ENCODE data around the gene ZBTB7A.

The ZBTB7A gene

GRCh38 chr19:4093643-4094175, 27.0 kb upstream of the ZBTB7A start:
- Histone ChIP-seq H3K4me3 (ENCODE audit: low read depth, low read length) (no peak overlapping the region), H3K4me1 (ENCODE audit: control insufficient read depth, insufficient read depth, low read length) (no peaks in the 10 kb centered on the region), H3K27me3 (ENCODE audit: control insufficient read depth, insufficient read depth, low read length) (no peaks in the 10 kb centered on the region), H3K9me3 (ENCODE audit: control insufficient read depth, insufficient read depth, low read depth, low read length) (no peaks in the 10 kb centered on the region), H3K9ac (ENCODE audit: low read length) (no peak overlapping the region), H3K36me3 (ENCODE audit: control insufficient read depth, insufficient read depth, low read length) (peaks cover 84% of the 10 kb centered on the region), H3K27ac (ENCODE audit: low read depth, low read length) (no peak overlapping the region)

GRCh38 chr19:4090356-4091220, 23.9 kb upstream of the ZBTB7A start:
- H3K9ac ChIP-seq (ENCODE audit: low read length): no peak overlapping the region
- no peak overlapping the region for H3K27ac ChIP-seq (ENCODE audit: low read depth, low read length)
- H3K36me3 ChIP-seq (ENCODE audit: control insufficient read depth, insufficient read depth, low read length): peaks cover 56% of the 10 kb centered on the region
- no peaks in the 10 kb centered on the region for H3K4me1 ChIP-seq (ENCODE audit: control insufficient read depth, insufficient read depth, low read length)
- no peaks in the 10 kb centered on the region for H3K27me3 ChIP-seq (ENCODE audit: control insufficient read depth, insufficient read depth, low read length)
- H3K9me3 ChIP-seq (ENCODE audit: control insufficient read depth, insufficient read depth, low read depth, low read length): no peaks in the 10 kb centered on the region
- no peak overlapping the region for H3K4me3 ChIP-seq (ENCODE audit: low read depth, low read length)

DNA sequence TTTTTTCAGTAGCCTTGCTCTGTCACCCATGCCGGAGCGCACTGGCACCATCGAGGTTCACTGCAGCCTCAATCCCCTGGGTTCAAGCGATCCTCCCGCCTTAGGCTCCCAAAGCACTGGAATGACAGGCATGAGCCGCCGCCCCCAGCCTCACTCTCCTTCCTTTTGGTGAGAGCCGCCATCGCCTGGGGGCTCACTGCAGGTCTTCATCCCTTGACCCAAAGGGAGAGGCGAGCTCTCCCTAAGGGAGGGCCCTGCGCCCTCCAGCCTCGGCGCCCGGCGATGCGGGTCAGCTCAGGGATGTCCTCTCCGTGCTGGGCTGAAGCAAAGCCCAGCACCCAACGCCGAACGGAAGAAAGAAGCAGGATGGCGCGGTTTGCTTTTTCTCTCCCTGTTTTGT, 23.2 kb upstream of the ZBTB7A start:
- Histone ChIP-seq H3K9me3 (ENCODE audit: control insufficient read depth, insufficient read depth, low read depth, low read length) (no peaks in the 10 kb centered on the region), H3K27ac (ENCODE audit: low read depth, low read length) (no peak overlapping the region), H3K36me3 (ENCODE audit: control insufficient read depth, insufficient read depth, low read length) (peaks cover 50% of the 10 kb centered on the region), H3K27me3 (ENCODE audit: control insufficient read depth, insufficient read depth, low read length) (no peaks in the 10 kb centered on the region), H3K9ac (ENCODE audit: low read length) (no peak overlapping the region), H3K4me3 (ENCODE audit: low read depth, low read length) (no peak overlapping the region), H3K4me1 (ENCODE audit: control insufficient read depth, insufficient read depth, low read length) (no peaks in the 10 kb centered on the region)

GRCh38 chr19:4089400-4089908, 22.8 kb upstream of the ZBTB7A start:
- Histone ChIP-seq H3K27me3 (ENCODE audit: control insufficient read depth, insufficient read depth, low read length) (no peaks in the 10 kb centered on the region), H3K9me3 (ENCODE audit: control insufficient read depth, insufficient read depth, low read depth, low read length) (no peaks in the 10 kb centered on the region), H3K9ac (ENCODE audit: low read length) (no peak overlapping the region), H3K4me1 (ENCODE audit: control insufficient read depth, insufficient read depth, low read length) (no peaks in the 10 kb centered on the region), H3K27ac (ENCODE audit: low read depth, low read length) (no peak overlapping the region), H3K4me3 (ENCODE audit: low read depth, low read length) (no peak overlapping the region), H3K36me3 (ENCODE audit: control insufficient read depth, insufficient read depth, low read length) (peaks cover 45% of the 10 kb centered on the region)

GRCh38 chr19:4088975-4089374, 22.3 kb upstream of the ZBTB7A start:
- no peak overlapping the region for H3K4me3 ChIP-seq (ENCODE audit: low read depth, low read length)
- no peak overlapping the region for H3K27ac ChIP-seq (ENCODE audit: low read depth, low read length)

DNA sequence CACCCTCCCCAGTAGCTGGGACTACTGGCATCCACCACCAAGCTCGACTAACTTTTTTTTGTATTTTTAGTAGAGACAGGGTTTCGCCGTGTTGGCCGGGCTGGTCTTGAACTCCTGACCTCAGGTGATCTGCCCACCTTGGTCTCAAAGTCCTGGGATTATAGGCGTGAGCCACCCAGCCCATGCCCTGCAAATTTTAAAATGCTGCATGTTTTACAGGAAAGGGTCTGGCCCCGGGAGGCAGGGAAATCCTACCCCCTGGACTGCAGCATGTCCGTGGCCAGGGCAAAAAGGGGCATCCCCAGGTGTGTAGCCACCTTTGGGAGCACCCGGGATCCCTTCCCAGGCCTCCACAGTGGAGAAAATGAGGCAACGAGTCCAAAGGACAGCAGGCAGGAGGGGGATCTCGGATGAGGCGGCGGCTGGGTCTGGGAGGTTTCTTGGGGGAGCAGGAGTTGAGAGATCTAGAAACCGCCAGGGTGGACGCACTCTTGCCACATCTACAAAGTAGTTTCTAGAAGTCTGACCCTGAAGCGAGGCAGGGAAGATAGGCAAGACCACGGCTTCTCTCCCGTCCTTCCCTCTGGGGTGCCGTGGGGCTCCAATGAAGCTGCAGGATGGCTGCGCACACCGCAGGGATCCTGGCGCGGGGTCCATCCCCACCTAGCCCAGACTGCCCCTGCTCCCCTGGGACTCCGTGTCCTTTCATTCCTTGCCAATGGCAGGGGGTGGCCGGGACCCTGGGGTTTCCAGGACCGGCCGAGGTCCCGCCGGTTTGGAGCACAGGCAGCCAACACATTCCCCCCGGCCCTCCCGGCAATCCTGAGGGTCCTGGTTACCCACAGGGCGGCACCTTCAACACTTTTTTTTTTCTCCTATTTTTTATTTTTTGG, 21.3 kb upstream of the ZBTB7A start:
- Histone ChIP-seq H3K27me3 (ENCODE audit: control insufficient read depth, insufficient read depth, low read length) (no peaks in the 10 kb centered on the region), H3K4me1 (ENCODE audit: control insufficient read depth, insufficient read depth, low read length) (0 out of 2 replicates have a peak, but pooled peaks cover 5% of the 10 kb centered on the region), H3K27ac (ENCODE audit: low read depth, low read length) (no peak overlapping the region), H3K4me3 (ENCODE audit: low read depth, low read length) (no peak overlapping the region), H3K9ac (ENCODE audit: low read length) (no peak overlapping the region), H3K36me3 (ENCODE audit: control insufficient read depth, insufficient read depth, low read length) (peaks cover 32% of the 10 kb centered on the region), H3K9me3 (ENCODE audit: control insufficient read depth, insufficient read depth, low read depth, low read length) (no peaks in the 10 kb centered on the region)

More at GRCh38 chr19:4088975-4089374, 22.3 kb upstream of the ZBTB7A start:
- Histone ChIP-seq H3K36me3 (ENCODE audit: control insufficient read depth, insufficient read depth, low read length) (peaks cover 41% of the 10 kb centered on the region), H3K4me1 (ENCODE audit: control insufficient read depth, insufficient read depth, low read length) (0 out of 2 replicates have a peak, but pooled peaks cover 4% of the 10 kb centered on the region), H3K9me3 (ENCODE audit: control insufficient read depth, insufficient read depth, low read depth, low read length) (no peaks in the 10 kb centered on the region), H3K9ac (ENCODE audit: low read length) (no peak overlapping the region), H3K27me3 (ENCODE audit: control insufficient read depth, insufficient read depth, low read length) (no peaks in the 10 kb centered on the region)

DNA sequence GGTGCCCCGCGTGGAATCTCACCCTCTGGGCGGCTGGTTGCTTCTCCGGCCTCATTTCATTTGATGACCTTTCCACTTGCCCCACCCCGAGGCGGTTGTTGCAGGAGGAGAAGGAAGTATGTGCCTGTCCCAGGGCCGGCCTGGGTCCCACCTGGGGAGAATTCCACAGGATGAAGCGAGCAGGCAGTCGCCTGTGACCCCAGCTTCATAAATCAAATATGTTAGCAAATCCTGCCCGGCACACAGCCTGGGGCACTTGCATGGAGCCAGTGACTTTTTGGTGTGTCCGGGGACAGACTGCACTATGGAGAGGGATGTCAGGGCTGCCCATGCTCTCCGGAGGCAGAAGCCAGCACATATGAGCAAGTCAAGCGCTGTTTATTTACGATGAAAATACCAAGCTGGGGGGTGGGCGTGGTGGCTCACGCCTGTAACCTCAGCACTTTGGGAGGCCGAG, 19.7 kb upstream of the ZBTB7A start:
- peaks cover 21% of the 10 kb centered on the region for H3K36me3 ChIP-seq (ENCODE audit: control insufficient read depth, insufficient read depth, low read length)
- no peak overlapping the region for H3K27ac ChIP-seq (ENCODE audit: low read depth, low read length)
- no peak overlapping the region for H3K4me3 ChIP-seq (ENCODE audit: low read depth, low read length)
- H3K4me1 ChIP-seq (ENCODE audit: control insufficient read depth, insufficient read depth, low read length): peaks cover 9% of the 10 kb centered on the region; the same call in 1 of the 2 replicates
- no peaks in the 10 kb centered on the region for H3K9me3 ChIP-seq (ENCODE audit: control insufficient read depth, insufficient read depth, low read depth, low read length)
- no peaks in the 10 kb centered on the region for H3K27me3 ChIP-seq (ENCODE audit: control insufficient read depth, insufficient read depth, low read length)
- H3K9ac ChIP-seq (ENCODE audit: low read length): no peak overlapping the region

DNA sequence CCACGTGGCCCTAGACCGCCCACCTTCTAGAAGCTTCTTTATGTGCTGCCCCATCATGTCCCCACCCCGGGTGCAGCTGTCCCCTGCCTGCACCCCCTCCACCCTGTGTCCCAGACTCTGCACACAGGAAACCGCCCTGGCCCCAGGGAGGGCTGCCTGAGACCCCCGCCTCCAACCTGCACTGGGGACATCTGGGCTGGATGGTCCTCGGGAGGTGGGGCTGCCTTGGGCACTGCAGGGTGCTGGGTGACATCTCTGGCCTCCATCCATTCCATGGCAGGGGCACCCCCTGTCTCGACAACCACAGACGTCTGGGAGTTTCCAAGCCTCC, 17.8 kb upstream of the ZBTB7A start:
- no peak overlapping the region for H3K4me3 ChIP-seq (ENCODE audit: low read depth, low read length)
- no peaks in the 10 kb centered on the region for H3K9me3 ChIP-seq (ENCODE audit: control insufficient read depth, insufficient read depth, low read depth, low read length)
- no peak overlapping the region for H3K9ac ChIP-seq (ENCODE audit: low read length)
- no peak overlapping the region for H3K27ac ChIP-seq (ENCODE audit: low read depth, low read length)
- H3K4me1 ChIP-seq (ENCODE audit: control insufficient read depth, insufficient read depth, low read length): peaks cover 9% of the 10 kb centered on the region; the same call in 1 of the 2 replicates
- H3K36me3 ChIP-seq (ENCODE audit: control insufficient read depth, insufficient read depth, low read length): peaks cover 5% of the 10 kb centered on the region
- no peaks in the 10 kb centered on the region for H3K27me3 ChIP-seq (ENCODE audit: control insufficient read depth, insufficient read depth, low read length)

GRCh38 chr19:4083677-4084546, 17.2 kb upstream of the ZBTB7A start:
- Histone ChIP-seq H3K4me3 (ENCODE audit: low read depth, low read length) (no peak overlapping the region), H3K27ac (ENCODE audit: low read depth, low read length) (no peak overlapping the region)

GRCh38 chr19:4082172-4082571, 15.5 kb upstream of the ZBTB7A start:
- Histone ChIP-seq H3K36me3 (ENCODE audit: control insufficient read depth, insufficient read depth, low read length) (no peaks in the 10 kb centered on the region), H3K9me3 (ENCODE audit: control insufficient read depth, insufficient read depth, low read depth, low read length) (no peaks in the 10 kb centered on the region), H3K4me1 (ENCODE audit: control insufficient read depth, insufficient read depth, low read length) (peaks cover 19% of the 10 kb centered on the region), H3K27me3 (ENCODE audit: control insufficient read depth, insufficient read depth, low read length) (no peaks in the 10 kb centered on the region), H3K9ac (ENCODE audit: low read length) (no peak overlapping the region), H3K4me3 (ENCODE audit: low read depth, low read length) (no peak overlapping the region), H3K27ac (ENCODE audit: low read depth, low read length) (no peak overlapping the region)

More at GRCh38 chr19:4083677-4084546, 17.2 kb upstream of the ZBTB7A start:
- Histone ChIP-seq H3K4me1 (ENCODE audit: control insufficient read depth, insufficient read depth, low read length) (peaks cover 9% of the 10 kb centered on the region; the same call in 1 of the 2 replicates), H3K27me3 (ENCODE audit: control insufficient read depth, insufficient read depth, low read length) (no peaks in the 10 kb centered on the region), H3K9me3 (ENCODE audit: control insufficient read depth, insufficient read depth, low read depth, low read length) (no peaks in the 10 kb centered on the region), H3K9ac (ENCODE audit: low read length) (no peak overlapping the region), H3K36me3 (ENCODE audit: control insufficient read depth, insufficient read depth, low read length) (no peaks in the 10 kb centered on the region)

Measured in HUES6 (cell line).